VCaP (cell line): Measurements from ENCODE around the gene ACTC1.

Source experiments
- H3K27ac ChIP-seq: fragments of 450-650 bp; 2 replicates; pipeline ENCODE4 v1.5.1; 2017
- CTCF ChIP-seq: fragments of 450-650 bp; conservative IDR thresholded peaks from 2 replicates; pipeline ENCODE4 v1.5.1; 2017; ENCODE audit warnings: mild to moderate bottlenecking, moderate library complexity

The ACTC1 gene

DNA sequence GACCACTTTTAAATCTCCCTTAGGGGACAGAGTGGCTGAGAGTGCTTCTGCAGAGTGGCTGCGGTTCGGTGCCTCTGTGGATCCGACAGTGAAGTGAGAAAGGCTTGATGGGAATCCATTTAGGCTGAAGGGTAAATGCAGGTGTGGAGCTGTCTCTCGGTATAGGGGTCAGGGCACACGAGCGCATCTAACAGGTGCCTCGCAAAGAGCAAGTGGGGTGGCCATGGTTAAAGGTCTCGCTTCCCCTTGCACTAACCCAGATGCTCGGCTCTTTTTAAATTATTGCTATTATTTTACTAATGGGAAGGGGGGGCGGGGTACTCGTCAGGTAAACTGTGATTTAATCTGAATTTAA lies 40.0 kb downstream of the ACTC1 start:
- no peak overlapping the region for H3K27ac ChIP-seq
- no peak for TF ChIP-seq CTCF

DNA sequence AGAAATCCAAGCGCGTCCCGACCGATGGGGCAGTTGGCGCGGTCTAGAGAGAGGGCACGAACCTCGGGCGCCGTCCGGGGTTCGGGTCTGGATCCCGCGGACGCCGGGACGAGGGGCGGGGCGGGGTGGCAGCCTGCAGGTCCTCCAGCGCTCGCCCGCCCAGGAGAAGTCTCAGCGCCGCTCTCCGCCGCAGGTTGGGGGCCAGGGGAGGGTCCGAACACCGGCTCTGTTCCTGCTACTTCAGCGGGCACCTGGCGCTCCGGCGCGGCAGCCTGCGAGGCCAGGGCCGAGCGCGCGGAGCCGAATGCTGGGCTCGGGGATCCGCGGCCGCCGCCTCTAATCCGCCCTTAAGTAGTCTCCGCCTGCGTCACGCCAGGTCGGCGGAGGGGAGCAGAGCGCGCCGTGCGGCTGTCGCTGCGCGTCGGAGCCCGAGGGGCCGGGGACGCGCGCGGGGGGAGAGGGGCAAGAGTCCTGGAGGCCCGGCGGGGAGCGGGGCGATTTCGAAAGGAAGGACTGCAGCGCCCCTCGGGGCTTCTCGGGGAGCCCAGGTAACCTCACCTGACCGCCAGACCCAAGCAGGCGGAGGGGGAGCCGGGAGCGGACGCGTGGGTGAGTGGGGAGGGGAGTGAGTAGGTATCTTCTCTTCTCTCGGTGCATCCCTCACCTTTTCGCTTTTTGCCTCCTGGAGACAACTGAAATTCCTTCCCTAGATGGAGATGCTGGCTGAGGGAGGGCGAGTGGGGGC lies 40.5 kb downstream of the ACTC1 start, which contains the start of gene GJD2:
Gene GJD2, minus strand, starts transcription at position 325 of the 745 bp plus-strand sequence. CDS start 510 bp downstream, outside the sequence.
- no peak for TF ChIP-seq CTCF
- H3K27ac ChIP-seq: no peak within 1 kb of the TSS

GRCh38 chr15:34754171-34754601 lies 41.2 kb downstream of the ACTC1 start:
- H3K27ac ChIP-seq: no peak overlapping the region
- TF ChIP-seq CTCF: no peak

DNA sequence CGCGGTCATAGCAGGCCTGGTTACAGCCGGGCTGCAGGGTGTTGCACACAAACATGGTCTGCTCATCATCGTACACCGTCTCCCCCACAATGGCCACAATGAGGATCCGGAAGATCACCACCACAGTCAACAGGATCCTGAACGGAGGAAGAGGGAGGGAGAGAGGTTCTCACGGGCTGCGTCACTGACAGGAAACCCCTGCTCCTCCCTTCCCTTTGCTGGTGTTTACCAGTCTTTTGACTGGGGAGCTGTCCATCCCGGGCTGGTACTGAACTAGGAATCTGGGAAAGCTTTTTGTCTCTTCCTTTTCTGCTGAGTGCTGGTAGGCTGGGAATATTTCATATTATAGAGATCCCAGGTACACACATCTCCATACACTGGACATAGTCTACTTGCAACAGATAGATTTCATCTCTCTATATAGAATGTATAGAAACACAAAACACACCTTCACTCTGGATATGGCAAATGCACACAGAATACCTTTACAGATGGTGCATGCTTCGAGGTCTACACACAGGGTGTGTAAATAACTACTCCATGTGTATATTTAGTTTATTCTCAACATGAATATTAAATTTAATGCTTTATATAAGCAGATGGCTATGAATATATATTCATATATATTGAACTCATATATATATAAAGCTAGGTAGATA lies 42.0 kb downstream of the ACTC1 start:
- no peak for TF ChIP-seq CTCF
- H3K27ac ChIP-seq: no peak overlapping the region

DNA sequence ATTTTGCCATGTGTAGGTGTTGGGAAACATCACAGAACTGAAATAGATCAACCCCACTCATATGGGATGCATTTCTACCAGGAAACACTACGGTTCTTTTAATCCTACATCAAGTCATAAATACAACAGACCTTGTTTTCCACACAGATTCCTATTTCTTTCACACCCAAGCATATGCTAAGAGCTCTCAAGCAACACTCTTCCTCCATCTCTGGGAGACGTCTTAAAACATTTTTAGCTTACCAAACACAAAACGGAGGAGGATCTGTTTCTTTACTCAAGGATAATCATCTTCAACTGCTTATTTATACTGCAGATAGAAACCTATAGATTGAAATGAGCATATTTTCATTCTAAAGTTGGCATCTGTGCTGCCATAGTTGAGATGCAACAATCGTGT lies 45.7 kb downstream of the ACTC1 start:
- no peak overlapping the region for H3K27ac ChIP-seq
- no peak for TF ChIP-seq CTCF
